IMR-90 (cell line): ENCODE measurements around the gene OGFOD3. TPM values are rescaled to one million over a fixed set of nuclear protein-coding genes. Genes with fewer than 3 reads are reported as not detected.

Experiments used
- ATAC-seq: fragments of 200-7000 bp; cut with Tn5 transposase; 2 replicates; pipeline ENCODE4 v1.9.1; 2020; ENCODE audit warnings: low read depth, mild to moderate bottlenecking, moderate library complexity
- BruUV-seq: library from RNA; stranded (reverse); fragments of 400-500 nt; replicated peaks from 2 replicates; lab custom pipeline; 2021; lab: Mats Ljungman, UMichigan
- CTCF ChIA-PET: fragments of 300-600 bp; formaldehyde crosslinking; extraction: SDS; loops from one replicate; lab custom pipeline; 2021; ENCODE audit warnings: antibody characterized with exemption; lab: Yijun Ruan, JAX
- POLR2A ChIA-PET: fragments of 300-600 bp; sonication (Branson Sonifier 250); formaldehyde crosslinking; loops from one replicate; lab custom pipeline; 2022; ENCODE audit warnings: antibody characterized with exemption; ENCODE audit not compliant: unreplicated experiment; lab: Charles Lee
- DNase-seq: peaks from one replicate; pipeline ENCODE4 v3.0.0; 2013
- H2AFZ ChIP-seq: replicated peaks from 2 replicates; pipeline ENCODE3; 2013; ENCODE audit warnings: low read length, mild to moderate bottlenecking; ENCODE audit not compliant: poor library complexity
- H2AK5ac ChIP-seq: 2 replicates; pipeline ENCODE4 v1.6.1; 2013; ENCODE audit warnings: low read depth, low read length, inconsistent platforms
- H2AK9ac ChIP-seq: replicated peaks from 2 replicates; pipeline ENCODE3; 2013; ENCODE audit warnings: mild to moderate bottlenecking, low read depth, low read length, moderate library complexity; ENCODE audit not compliant: poor library complexity
- H2BK120ac ChIP-seq: 2 replicates; pipeline ENCODE4 v1.6.1; 2013; ENCODE audit warnings: low read depth, low read length, inconsistent platforms
- H2BK15ac ChIP-seq: 3 replicates; pipeline ENCODE4 v1.6.1; 2013; ENCODE audit warnings: low read depth, low read length, inconsistent platforms
- H2BK20ac ChIP-seq: 2 replicates; pipeline ENCODE4 v1.6.1; 2013; ENCODE audit warnings: low read depth, mild to moderate bottlenecking, inconsistent platforms, low read length, moderate library complexity
- H2BK5ac ChIP-seq: 2 replicates; pipeline ENCODE4 v1.6.1; 2013; ENCODE audit warnings: mild to moderate bottlenecking, low read depth, low read length, inconsistent platforms; ENCODE audit not compliant: poor library complexity, severe bottlenecking
- H3K14ac ChIP-seq: replicated peaks from 2 replicates; pipeline ENCODE4 v1.6.1; 2013; ENCODE audit warnings: low read depth, low read length, inconsistent platforms
- H3K18ac ChIP-seq: 2 replicates; pipeline ENCODE4 v1.6.1; 2013; ENCODE audit warnings: low read depth, low read length, control low read depth
- H3K23ac ChIP-seq: 2 replicates; pipeline ENCODE4 v1.6.1; 2013; ENCODE audit warnings: low read depth, low read length, inconsistent platforms
- H3K27ac ChIP-seq: 2 replicates; pipeline ENCODE4 v1.5.1; 2013; ENCODE audit warnings: mild to moderate bottlenecking, control low read depth, low read length; ENCODE audit not compliant: insufficient read depth
- H3K27me3 ChIP-seq: 2 replicates; pipeline ENCODE4 v1.6.1; 2013; ENCODE audit warnings: low read length; ENCODE audit not compliant: control insufficient read depth, insufficient read depth
- H3K36me3 ChIP-seq: 2 replicates; pipeline ENCODE4 v1.6.1; 2013; ENCODE audit warnings: low read length, mixed read lengths; ENCODE audit not compliant: control insufficient read depth, insufficient read depth
- H3K4ac ChIP-seq: 2 replicates; pipeline ENCODE4 v1.6.1; 2013; ENCODE audit warnings: low read depth, low read length, inconsistent platforms
- H3K4me1 ChIP-seq: 2 replicates; pipeline ENCODE4 v1.6.1; 2013; ENCODE audit warnings: low read length, mixed read lengths; ENCODE audit not compliant: control insufficient read depth, insufficient read depth
- H3K4me2 ChIP-seq: 2 replicates; pipeline ENCODE4 v1.6.1; 2013; ENCODE audit warnings: low read depth, mild to moderate bottlenecking, control low read depth, low read length, moderate library complexity
- H3K4me3 ChIP-seq: 2 replicates; pipeline ENCODE4 v1.5.1; 2013; ENCODE audit warnings: low read depth, mild to moderate bottlenecking, control low read depth, low read length, moderate library complexity; ENCODE audit not compliant: insufficient read depth
- H3K56ac ChIP-seq: 2 replicates; pipeline ENCODE4 v1.6.1; 2013; ENCODE audit warnings: low read length, inconsistent platforms; ENCODE audit not compliant: insufficient read depth; ENCODE audit errors: extremely low read depth
- H3K79me1 ChIP-seq, 2 experiments: 2 replicates each; pipeline ENCODE4 v1.6.1; 2013; ENCODE audit warnings: low read length in 2 of 2, inconsistent platforms in 1 of 2, low read depth in 1 of 2
- H3K9ac ChIP-seq: 2 replicates; pipeline ENCODE4 v1.6.1; 2013; ENCODE audit warnings: low read depth, low read length, control low read depth
- H3K9me1 ChIP-seq: 2 replicates; pipeline ENCODE4 v1.6.1; 2013; ENCODE audit warnings: low read length, inconsistent platforms; ENCODE audit not compliant: insufficient read depth
- H3K9me3 ChIP-seq: 2 replicates; pipeline ENCODE4 v1.6.1; 2013; ENCODE audit warnings: low read length; ENCODE audit not compliant: control insufficient read depth, insufficient read depth
- H4K20me1 ChIP-seq: 2 replicates; pipeline ENCODE4 v1.6.1; 2013; ENCODE audit warnings: low read length, inconsistent platforms; ENCODE audit not compliant: insufficient read depth
- H4K5ac ChIP-seq: 2 replicates; pipeline ENCODE4 v1.6.1; 2013; ENCODE audit warnings: mild to moderate bottlenecking, low read depth, low read length, control low read depth
- H4K8ac ChIP-seq, 2 experiments: 2 replicates each; pipeline ENCODE4 v1.6.1; 2013; ENCODE audit warnings: low read depth in 2 of 2, low read length in 2 of 2, control low read depth in 1 of 2, inconsistent platforms in 1 of 2
- H4K91ac ChIP-seq: 2 replicates; pipeline ENCODE4 v1.6.1; 2013; ENCODE audit warnings: low read depth, low read length, inconsistent platforms; ENCODE audit not compliant: insufficient read depth
- ELK1 ChIP-seq: fragments of 150-350 bp; IDR thresholded peaks from 2 replicates; pipeline ENCODE4 v1.6.1; 2016; ENCODE audit warnings: low read depth, mild to moderate bottlenecking, low read length, moderate library complexity, borderline replicate concordance
- MAZ ChIP-seq: IDR thresholded peaks from 2 replicates; pipeline ENCODE4 v1.6.1; 2012; ENCODE audit warnings: low read depth, mild to moderate bottlenecking, low read length, improper control_type of control experiment, moderate library complexity, borderline replicate concordance
- MXI1 ChIP-seq: IDR thresholded peaks from 2 replicates; pipeline ENCODE4 v1.6.1; 2012; ENCODE audit warnings: low read depth, mild to moderate bottlenecking, low read length, moderate library complexity, borderline replicate concordance
- POLR2A ChIP-seq: IDR thresholded peaks from 2 replicates; pipeline ENCODE4 v1.6.1; 2012; ENCODE audit warnings: mild to moderate bottlenecking, low read depth, low read length
- RAD21 ChIP-seq: IDR thresholded peaks from 2 replicates; pipeline ENCODE4 v1.6.1; 2012; ENCODE audit warnings: low read length, improper control_type of control experiment
- RFX5 ChIP-seq: IDR thresholded peaks from 2 replicates; pipeline ENCODE4 v1.8.0; 2012; ENCODE audit warnings: low read depth, mild to moderate bottlenecking, low read length, moderate library complexity
- SMC3 ChIP-seq: fragments of 150-350 bp; IDR thresholded peaks from 2 replicates; pipeline ENCODE4 v1.6.1; 2016; ENCODE audit warnings: low read depth, mild to moderate bottlenecking, antibody characterized with exemption, low read length, moderate library complexity
- USF2 ChIP-seq: fragments of 150-350 bp; IDR thresholded peaks from 2 replicates; pipeline ENCODE4 v1.6.1; 2017; ENCODE audit warnings: mild to moderate bottlenecking, antibody characterized with exemption, low read length, low read depth
- WGBS, 2 experiments: methylation state at CpG; one replicate each; pipeline versions ENCODE4 v1.1.5 to v1.1.7; 2013; ENCODE audit warnings: missing lambda C conversion rate in 2 of 2; ENCODE audit not compliant: insufficient read length in 1 of 2; ENCODE audit errors: extremely low coverage in 2 of 2; 5-methylcytosine and 5-hydroxymethylcytosine counted together
- dilution Hi-C: fragments of 300-500 bp; cut with HindIII; formaldehyde crosslinking; loops from one replicate; pipeline ENCODE4 v1.14.3; 2018; ENCODE audit warnings: low sequenced_read_pairs; ENCODE audit not compliant: unreplicated experiment
- in situ Hi-C: fragments of 300-500 bp; cut with MboI; formaldehyde crosslinking; loops from 3 replicates; pipeline ENCODE4 v1.14.3; 2019; ENCODE audit warnings: low sequenced_read_pairs, inconsistent platforms, mixed read lengths
- intact Hi-C: fragments of 100-400 bp; cut with micrococcal nuclease; formaldehyde crosslinking; loops from 2 replicates; pipeline ENCODE4 v1.10.0; 2022
- polyA plus RNA-seq, 3 experiments: library from polyadenylated mRNA; depleted of rRNA; stranded (reverse); fragments of >200 nt; gene quantifications; 2 replicates each; pipeline ENCODE4 v1.2.3, GENCODE V29; 2012; ENCODE audit warnings: low replicate concordance in 1 of 3
- total RNA-seq: library from RNA; depleted of rRNA; stranded (reverse); fragments of >200 nt; gene quantifications from 2 replicates; pipeline ENCODE4 v1.2.3, GENCODE V29; 2012

OGFOD3 gene
- total and polyA plus RNA-seq, 2 of the 4 experiments (the other 2 are of a cell fraction) = 25.3 to 33.4 TPM

- dilution Hi-C loops (no loop called here), intact Hi-C loops (no loop called here), in situ Hi-C loops (no loop called here)
- Histone ChIP-seq H2BK15ac (no peak overlapping the region), H3K4me3 (no peak overlapping the region), H2BK120ac (no peak overlapping the region), H2AK9ac (no peak overlapping the region), H3K18ac (no peak overlapping the region), H2AFZ (no peak overlapping the region), H3K27ac (no peak overlapping the region), H3K36me3 (peaks cover 31% of the 10 kb centered on the region), H3K56ac (no peak overlapping the region), H4K20me1 (peaks cover 13% of the 10 kb centered on the region; the same call in 1 of the 2 replicates), H2BK20ac (no peak overlapping the region), H3K9me1 (no peaks in the 10 kb centered on the region; the same call in 1 of the 2 replicates), H3K79me1 (no peaks in the 10 kb centered on the region), H3K9ac (no peak overlapping the region), H2BK5ac (no peak overlapping the region), H2AK5ac (no peak overlapping the region), H3K23ac (no peak overlapping the region), H3K4me1 (peaks cover 3% of the 10 kb centered on the region), H3K4ac (no peak overlapping the region), H3K9me3 (no peaks in the 10 kb centered on the region), H4K8ac (no peak overlapping the region), H3K4me2 (no peak overlapping the region), H3K27me3 (no peaks in the 10 kb centered on the region), H4K91ac (no peak overlapping the region), H4K5ac (no peak overlapping the region), H3K14ac (no peak overlapping the region)
- ATAC-seq (no peak), DNase-seq (no peak)
- ChIA-PET POLR2A (no interaction called here), CTCF (no interaction called here)
- WGBS, 2 experiments = 88% methylated on average over 12 of the region's 34 CpGs; no CpG with 5 or more reads in 1 of the 2 experiments
- BruUV-seq = no TSS peak
- no peak for TF ChIP-seq RFX5
- TF ChIP-seq ELK1 = no peak
- TF ChIP-seq SMC3 = no peak
- no peak for TF ChIP-seq POLR2A
- TF ChIP-seq MAZ = no peak
- TF ChIP-seq MXI1 = no peak
- no peak for TF ChIP-seq RAD21
- TF ChIP-seq USF2 = no peak
Observed at GRCh38 chr17:82439829-82440365, 21.5 kb upstream of the OGFOD3 start.
